ENCODE results near the gene SULT2B1. TPM values are rescaled to one million over a fixed set of nuclear protein-coding genes. Genes with fewer than 3 reads are reported as not detected.

Gene SULT2B1
- not detected for polyA plus RNA-seq (2013, experiment 1 of 2)
- polyA plus RNA-seq (2013, experiment 2 of 2) = not detected

GRCh38 chr19:48551437-48552302 lies at the start of gene SULT2B1:
Gene SULT2B1, plus strand, starts transcription at chr19:48552172. Its CDS starts 81 bp downstream, at chr19:48552253.
- Histone ChIP-seq H3K36me3 (ENCODE audit: insufficient read depth, low read length) (no peaks in the 10 kb centered on the region), H3K4me3 (ENCODE audit: low read length) (no peak within 1 kb of the TSS), H3K4me1 (ENCODE audit: insufficient read depth, low read length) (peaks cover 19% of the 10 kb centered on the region), H3K9ac (ENCODE audit: low read depth, low read length) (no peak within 1 kb of the TSS), H3K27me3 (ENCODE audit: insufficient read depth, low read length) (no peaks in the 10 kb centered on the region), H3K27ac (ENCODE audit: low read depth, low read length) (no peak within 1 kb of the TSS), H3K9me3 (ENCODE audit: insufficient read depth, low read depth, low read length) (no peaks in the 10 kb centered on the region)
- WGBS = 89% methylated on average over 36 of the region's 36 CpGs

- Histone ChIP-seq H3K27ac (ENCODE audit: low read depth, low read length) (peak overlapping the region; percentile 61; the same call in 1 of the 2 replicates), H3K9me3 (ENCODE audit: insufficient read depth, low read depth, low read length) (no peaks in the 10 kb centered on the region), H3K36me3 (ENCODE audit: insufficient read depth, low read length) (no peaks in the 10 kb centered on the region), H3K27me3 (ENCODE audit: insufficient read depth, low read length) (no peaks in the 10 kb centered on the region), H3K9ac (ENCODE audit: low read depth, low read length) (peak overlapping the region; percentile 43; the same call in 1 of the 2 replicates), H3K4me1 (ENCODE audit: insufficient read depth, low read length) (0 out of 2 replicates have a peak, but pooled peaks cover 3% of the 10 kb centered on the region), H3K4me3 (ENCODE audit: low read length) (peak overlapping the region; percentile 58)
- 23% methylated on average over 25 of the region's 27 CpGs for WGBS
Measured at GRCh38 chr19:48502350-48503018, 49.5 kb upstream of the SULT2B1 start.

DNA sequence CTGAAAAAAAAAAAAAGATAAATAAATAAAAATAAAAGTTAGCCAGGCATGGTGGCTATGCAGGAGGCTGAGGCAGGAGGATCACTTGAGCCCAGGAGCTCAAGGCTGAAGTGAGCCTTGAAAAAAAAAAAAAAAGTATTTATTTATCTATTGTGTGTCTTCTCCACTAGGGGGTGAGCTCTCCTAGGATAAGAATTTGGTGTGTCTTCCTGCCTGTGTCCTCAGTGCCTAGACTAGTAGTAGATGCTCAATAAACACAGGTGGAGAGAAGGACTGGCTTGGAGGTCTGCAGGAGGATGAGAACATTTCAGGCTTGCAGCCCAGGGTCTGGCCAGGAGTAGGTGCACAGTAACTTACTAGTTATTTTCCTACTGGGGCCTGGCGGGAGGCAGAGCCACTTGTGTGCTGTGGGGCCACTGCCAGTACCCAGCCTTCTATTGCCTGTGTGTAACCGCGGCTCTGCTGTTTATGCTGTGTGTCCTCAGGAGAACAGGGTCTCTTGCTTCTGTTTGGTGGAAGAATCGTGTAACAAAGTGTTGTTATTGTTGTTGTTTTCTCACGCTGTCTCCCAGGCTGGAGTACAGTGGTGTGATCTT lies 45.7 kb upstream of the SULT2B1 start:
- Histone ChIP-seq H3K27ac (ENCODE audit: low read depth, low read length) (no peak overlapping the region), H3K9ac (ENCODE audit: low read depth, low read length) (no peak overlapping the region), H3K4me1 (ENCODE audit: insufficient read depth, low read length) (0 out of 2 replicates have a peak, but pooled peaks cover 3% of the 10 kb centered on the region), H3K9me3 (ENCODE audit: insufficient read depth, low read depth, low read length) (no peaks in the 10 kb centered on the region), H3K27me3 (ENCODE audit: insufficient read depth, low read length) (peaks cover 3% of the 10 kb centered on the region; the same call in 1 of the 2 replicates), H3K36me3 (ENCODE audit: insufficient read depth, low read length) (no peaks in the 10 kb centered on the region), H3K4me3 (ENCODE audit: low read length) (no peak overlapping the region)
- 97% methylated on average over 5 of the region's 5 CpGs for WGBS

DNA sequence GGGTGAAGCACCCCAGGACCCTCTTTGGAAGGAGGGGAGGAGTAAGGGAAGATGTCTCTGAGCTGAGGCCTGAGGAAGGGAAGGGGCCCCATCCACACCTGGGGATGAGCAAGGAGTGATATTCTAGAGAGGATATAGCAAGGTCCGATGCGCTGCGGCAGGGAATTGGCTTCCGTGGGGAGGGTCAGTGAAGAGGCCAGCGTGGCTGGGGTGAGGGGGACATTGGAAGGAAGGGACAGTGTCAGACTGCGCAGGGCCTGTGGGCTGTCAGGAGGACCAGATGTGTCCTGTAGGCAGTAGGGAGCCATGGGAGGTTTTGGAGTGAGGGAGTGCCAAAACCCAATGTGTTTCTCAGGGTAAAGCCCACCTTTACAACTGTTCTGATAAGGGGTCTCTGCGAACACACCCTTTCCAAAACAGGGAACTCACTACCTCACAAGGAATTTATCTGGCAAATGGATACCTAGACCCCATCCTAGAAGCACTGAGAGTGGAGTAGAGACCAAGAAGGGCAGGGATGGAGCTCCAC lies 44.0 kb upstream of the SULT2B1 start:
- H3K36me3 ChIP-seq (ENCODE audit: insufficient read depth, low read length) = no peaks in the 10 kb centered on the region
- H3K27me3 ChIP-seq (ENCODE audit: insufficient read depth, low read length) = peaks cover 15% of the 10 kb centered on the region
- H3K27ac ChIP-seq (ENCODE audit: low read depth, low read length) = no peak overlapping the region
- no peaks in the 10 kb centered on the region for H3K9me3 ChIP-seq (ENCODE audit: insufficient read depth, low read depth, low read length)
- no peak overlapping the region for H3K9ac ChIP-seq (ENCODE audit: low read depth, low read length)
- WGBS = 91% methylated on average over 7 of the region's 7 CpGs
- no peaks in the 10 kb centered on the region for H3K4me1 ChIP-seq (ENCODE audit: insufficient read depth, low read length)
- no peak overlapping the region for H3K4me3 ChIP-seq (ENCODE audit: low read length)

DNA sequence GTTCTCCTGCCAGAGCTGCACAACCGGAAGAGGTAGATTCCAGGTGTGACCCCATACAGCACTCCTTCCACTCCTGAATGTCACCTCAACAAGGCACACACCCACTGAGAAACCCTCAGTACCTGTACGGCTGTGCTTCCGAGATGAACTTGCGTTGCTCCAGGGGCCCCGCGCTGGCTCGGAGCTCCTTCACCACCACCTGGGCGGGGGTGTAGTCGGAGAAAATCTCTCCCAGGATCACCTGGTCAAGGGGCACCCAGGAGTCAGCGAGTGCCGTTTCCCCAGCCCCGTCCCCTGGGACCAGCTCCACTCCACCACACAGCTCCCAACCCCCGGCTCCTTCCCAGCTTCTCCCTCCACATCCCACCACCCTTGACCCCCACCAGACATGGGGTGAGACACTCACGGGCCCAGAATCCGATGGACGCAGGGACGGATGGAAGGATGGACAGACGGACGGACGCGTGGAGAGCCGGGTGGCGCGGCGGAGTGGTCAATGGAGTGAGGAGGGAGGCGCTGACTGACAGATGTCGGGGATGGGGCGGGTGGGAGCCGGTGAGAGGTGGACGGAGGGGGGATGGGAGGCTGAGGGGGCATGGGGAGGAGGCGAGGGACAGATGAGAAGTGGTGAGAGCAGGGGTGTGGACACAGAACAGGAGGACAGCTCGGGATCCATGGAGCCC lies 43.1 kb upstream of the SULT2B1 start:
- Histone ChIP-seq H3K4me3 (ENCODE audit: low read length) (no peak overlapping the region), H3K27ac (ENCODE audit: low read depth, low read length) (no peak overlapping the region), H3K4me1 (ENCODE audit: insufficient read depth, low read length) (no peaks in the 10 kb centered on the region), H3K36me3 (ENCODE audit: insufficient read depth, low read length) (no peaks in the 10 kb centered on the region), H3K9me3 (ENCODE audit: insufficient read depth, low read depth, low read length) (no peaks in the 10 kb centered on the region), H3K27me3 (ENCODE audit: insufficient read depth, low read length) (peaks cover 18% of the 10 kb centered on the region), H3K9ac (ENCODE audit: low read depth, low read length) (no peak overlapping the region)
- WGBS = 93% methylated on average over 30 of the region's 32 CpGs

DNA sequence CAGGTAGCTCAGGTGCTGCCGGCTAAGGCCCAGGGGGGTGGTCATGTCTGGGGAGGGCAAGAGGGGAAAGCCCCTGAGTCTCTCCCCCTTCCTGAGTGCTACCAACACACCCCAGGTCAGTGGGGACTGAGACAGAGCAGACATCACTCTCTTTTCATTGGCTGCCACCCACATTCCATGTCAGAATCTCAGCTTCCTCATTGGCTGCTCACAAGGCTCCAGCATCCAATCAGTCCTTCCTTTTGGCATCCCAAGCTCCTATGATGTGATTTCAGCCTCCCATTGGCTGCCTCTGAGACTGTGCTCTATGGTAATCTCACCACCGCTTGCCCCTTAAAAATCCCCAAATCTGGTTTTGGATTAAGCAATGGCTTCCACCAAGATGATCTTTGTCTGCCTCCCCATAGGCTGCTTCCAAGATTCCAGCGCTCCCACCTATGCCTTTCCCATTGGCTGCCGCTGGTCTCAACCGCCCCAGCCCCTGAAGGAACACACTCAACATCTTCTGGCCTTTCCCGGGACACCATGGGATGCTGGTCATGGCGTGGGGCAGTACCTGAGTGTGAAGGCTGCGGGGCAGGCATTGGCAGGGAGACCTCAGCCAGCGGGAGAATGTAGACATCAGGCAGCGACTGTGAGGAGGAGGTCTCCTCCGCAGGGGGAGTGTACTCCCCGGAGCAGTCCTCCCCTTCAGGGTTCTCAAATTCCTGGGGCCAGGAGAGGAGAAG lies 42.3 kb upstream of the SULT2B1 start:
- Histone ChIP-seq H3K27ac (ENCODE audit: low read depth, low read length) (no peak overlapping the region), H3K4me1 (ENCODE audit: insufficient read depth, low read length) (no peaks in the 10 kb centered on the region; the same call in 1 of the 2 replicates), H3K9ac (ENCODE audit: low read depth, low read length) (no peak overlapping the region), H3K36me3 (ENCODE audit: insufficient read depth, low read length) (no peaks in the 10 kb centered on the region), H3K9me3 (ENCODE audit: insufficient read depth, low read depth, low read length) (no peaks in the 10 kb centered on the region), H3K4me3 (ENCODE audit: low read length) (peak overlapping the region; percentile 58), H3K27me3 (ENCODE audit: insufficient read depth, low read length) (peaks cover 18% of the 10 kb centered on the region)
- WGBS = 80% methylated on average over 12 of the region's 12 CpGs

- peak overlapping the region; percentile 58 for H3K4me3 ChIP-seq (ENCODE audit: low read length)
- no peaks in the 10 kb centered on the region for H3K9me3 ChIP-seq (ENCODE audit: insufficient read depth, low read depth, low read length)
- no peak overlapping the region for H3K27ac ChIP-seq (ENCODE audit: low read depth, low read length)
- H3K4me1 ChIP-seq (ENCODE audit: insufficient read depth, low read length) = no peaks in the 10 kb centered on the region; the same call in 1 of the 2 replicates
- WGBS = 17% methylated on average over 22 of the region's 24 CpGs
- peaks cover 18% of the 10 kb centered on the region for H3K27me3 ChIP-seq (ENCODE audit: insufficient read depth, low read length)
- H3K36me3 ChIP-seq (ENCODE audit: insufficient read depth, low read length) = no peaks in the 10 kb centered on the region
- no peak overlapping the region for H3K9ac ChIP-seq (ENCODE audit: low read depth, low read length)
Measured at GRCh38 chr19:48510421-48511268, 41.3 kb upstream of the SULT2B1 start.

GRCh38 chr19:48511321-48511731 lies 40.6 kb upstream of the SULT2B1 start:
- Histone ChIP-seq H3K4me3 (ENCODE audit: low read length) (peak overlapping the region; percentile 58), H3K27me3 (ENCODE audit: insufficient read depth, low read length) (peaks cover 18% of the 10 kb centered on the region), H3K9ac (ENCODE audit: low read depth, low read length) (no peak overlapping the region), H3K36me3 (ENCODE audit: insufficient read depth, low read length) (no peaks in the 10 kb centered on the region), H3K27ac (ENCODE audit: low read depth, low read length) (no peak overlapping the region), H3K9me3 (ENCODE audit: insufficient read depth, low read depth, low read length) (no peaks in the 10 kb centered on the region), H3K4me1 (ENCODE audit: insufficient read depth, low read length) (no peaks in the 10 kb centered on the region; the same call in 1 of the 2 replicates)
- WGBS = 3% methylated on average over 31 of the region's 32 CpGs

- peak within 1 kb of the TSS; percentile 58 for H3K4me3 ChIP-seq (ENCODE audit: low read length)
- no peaks in the 10 kb centered on the region for H3K9me3 ChIP-seq (ENCODE audit: insufficient read depth, low read depth, low read length)
- no peaks in the 10 kb centered on the region; the same call in 1 of the 2 replicates for H3K4me1 ChIP-seq (ENCODE audit: insufficient read depth, low read length)
- no peak within 1 kb of the TSS for H3K9ac ChIP-seq (ENCODE audit: low read depth, low read length)
- no peak within 1 kb of the TSS for H3K27ac ChIP-seq (ENCODE audit: low read depth, low read length)
- H3K27me3 ChIP-seq (ENCODE audit: insufficient read depth, low read length) = peaks cover 18% of the 10 kb centered on the region
- H3K36me3 ChIP-seq (ENCODE audit: insufficient read depth, low read length) = no peaks in the 10 kb centered on the region
- WGBS = 27% methylated on average over 32 of the region's 32 CpGs
Measured at GRCh38 chr19:48511800-48512503, 40.0 kb upstream of the SULT2B1 start, which contains the start of gene LMTK3. Gene LMTK3, minus strand, starts transcription at chr19:48511835. Its CDS starts 259 bp downstream, at chr19:48511576.
